Fibroblast of mammary gland (primary cell): ENCODE results near the gene RSRC1.
"Not testable (repeated sequence)": the region's sequence is repeated elsewhere in the genome, so short reads cannot be mapped to it uniquely, and the experiment has no call there.

ENCODE experiments used
- DNase-seq: peaks from one replicate; pipeline ENCODE4 v3.0.0-alpha.2; 2010; ENCODE audit warnings: low read depth
- H3K4me3 ChIP-seq: 2 replicates; pipeline ENCODE4 v1.5.1; 2011; ENCODE audit warnings: low read depth, mild to moderate bottlenecking, low read length, moderate library complexity; ENCODE audit not compliant: control insufficient read depth
- TF ChIP-seq, protein P1 (sequence below): conservative IDR thresholded peaks from 2 replicates; pipeline ENCODE4 v1.5.1; 2011; ENCODE audit warnings: low read depth, low read length, inconsistent platforms; ENCODE audit not compliant: control insufficient read depth, insufficient read depth

Gene RSRC1

DNA sequence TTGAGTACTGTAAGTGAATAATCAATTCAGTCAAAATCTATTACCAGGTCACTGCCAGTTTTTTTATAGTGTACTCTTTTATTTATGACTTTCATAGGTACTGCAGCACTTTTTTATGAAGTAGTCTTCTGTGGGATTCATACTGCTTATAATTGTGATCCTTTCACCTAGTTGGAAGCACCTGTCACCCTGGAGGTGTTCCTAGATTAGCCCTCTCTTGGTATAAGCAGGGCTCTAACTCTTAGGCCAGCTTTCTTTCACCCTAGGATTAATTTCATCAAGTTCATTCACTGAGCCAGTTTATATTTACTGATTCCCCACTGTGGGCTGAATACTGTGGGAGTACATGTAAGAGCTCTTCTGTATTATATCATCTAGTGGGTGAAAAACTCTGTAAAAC lies 395.2 kb downstream of the RSRC1 start:
- H3K4me3 ChIP-seq: no peak overlapping the region
- TF ChIP-seq, protein P1, sequence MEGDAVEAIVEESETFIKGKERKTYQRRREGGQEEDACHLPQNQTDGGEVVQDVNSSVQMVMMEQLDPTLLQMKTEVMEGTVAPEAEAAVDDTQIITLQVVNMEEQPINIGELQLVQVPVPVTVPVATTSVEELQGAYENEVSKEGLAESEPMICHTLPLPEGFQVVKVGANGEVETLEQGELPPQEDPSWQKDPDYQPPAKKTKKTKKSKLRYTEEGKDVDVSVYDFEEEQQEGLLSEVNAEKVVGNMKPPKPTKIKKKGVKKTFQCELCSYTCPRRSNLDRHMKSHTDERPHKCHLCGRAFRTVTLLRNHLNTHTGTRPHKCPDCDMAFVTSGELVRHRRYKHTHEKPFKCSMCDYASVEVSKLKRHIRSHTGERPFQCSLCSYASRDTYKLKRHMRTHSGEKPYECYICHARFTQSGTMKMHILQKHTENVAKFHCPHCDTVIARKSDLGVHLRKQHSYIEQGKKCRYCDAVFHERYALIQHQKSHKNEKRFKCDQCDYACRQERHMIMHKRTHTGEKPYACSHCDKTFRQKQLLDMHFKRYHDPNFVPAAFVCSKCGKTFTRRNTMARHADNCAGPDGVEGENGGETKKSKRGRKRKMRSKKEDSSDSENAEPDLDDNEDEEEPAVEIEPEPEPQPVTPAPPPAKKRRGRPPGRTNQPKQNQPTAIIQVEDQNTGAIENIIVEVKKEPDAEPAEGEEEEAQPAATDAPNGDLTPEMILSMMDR: no peak
- no peak for DNase-seq

DNA sequence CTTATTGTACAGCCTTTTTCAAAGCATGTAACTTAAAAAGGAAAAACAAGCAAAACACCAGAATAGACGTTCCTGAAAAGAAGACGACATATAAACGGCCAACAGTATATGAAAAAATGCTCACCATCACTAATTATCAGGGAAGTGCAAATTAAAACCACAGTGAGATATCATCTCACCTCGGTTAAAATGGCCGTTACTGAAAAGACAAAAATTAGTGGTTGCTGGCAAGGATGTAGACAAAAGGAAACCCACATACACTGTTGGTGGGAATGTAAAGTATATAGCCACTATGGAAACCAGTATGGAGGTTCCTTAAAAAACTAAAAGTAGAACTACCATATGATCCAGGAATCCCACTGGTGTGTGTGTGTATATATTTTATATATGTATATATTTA lies 396.6 kb downstream of the RSRC1 start:
- no peak for DNase-seq
- no peak overlapping the region for H3K4me3 ChIP-seq
- TF ChIP-seq, protein P1: no peak

DNA sequence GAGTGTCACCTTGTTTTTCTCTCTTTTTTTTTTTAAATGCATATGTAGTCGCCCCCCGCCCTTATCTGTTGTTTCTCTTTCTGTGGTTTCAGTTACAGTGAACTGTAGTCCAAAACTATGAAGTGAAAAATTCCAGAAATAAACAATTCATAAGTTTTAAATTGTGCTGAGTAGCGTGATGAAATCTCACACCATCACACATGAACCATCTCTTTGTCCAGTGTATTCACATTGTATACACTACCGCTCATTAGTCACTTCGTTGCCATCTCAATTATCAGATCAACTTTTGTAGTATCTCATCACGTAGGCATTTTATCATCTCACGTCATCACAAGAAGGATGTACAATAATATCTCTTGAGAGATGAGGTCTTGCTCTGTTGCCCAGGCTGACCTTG lies 398.6 kb downstream of the RSRC1 start:
- TF ChIP-seq, protein P1: no peak
- DNase-seq: no peak
- H3K4me3 ChIP-seq: no peak overlapping the region

DNA sequence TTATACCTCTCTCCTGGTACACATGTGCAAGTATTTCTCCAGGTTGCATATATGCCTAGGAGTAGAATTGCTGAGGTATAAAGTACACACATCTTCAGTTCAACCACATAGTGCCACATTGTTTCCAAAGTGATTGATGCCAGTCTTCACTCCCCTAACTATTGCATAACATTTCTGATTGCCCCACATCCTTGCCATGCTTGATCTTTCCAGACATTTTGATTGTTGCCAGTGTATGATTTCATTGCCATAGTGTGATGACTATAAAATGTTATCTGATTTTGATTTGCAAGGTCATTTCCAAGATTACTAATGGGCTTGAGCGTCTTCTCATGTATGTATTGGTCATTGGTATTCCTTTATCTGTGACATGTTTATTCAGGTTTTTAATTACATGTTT lies 400.0 kb downstream of the RSRC1 start:
- no peak overlapping the region for H3K4me3 ChIP-seq
- DNase-seq: no peak
- TF ChIP-seq, protein P1: no peak

DNA sequence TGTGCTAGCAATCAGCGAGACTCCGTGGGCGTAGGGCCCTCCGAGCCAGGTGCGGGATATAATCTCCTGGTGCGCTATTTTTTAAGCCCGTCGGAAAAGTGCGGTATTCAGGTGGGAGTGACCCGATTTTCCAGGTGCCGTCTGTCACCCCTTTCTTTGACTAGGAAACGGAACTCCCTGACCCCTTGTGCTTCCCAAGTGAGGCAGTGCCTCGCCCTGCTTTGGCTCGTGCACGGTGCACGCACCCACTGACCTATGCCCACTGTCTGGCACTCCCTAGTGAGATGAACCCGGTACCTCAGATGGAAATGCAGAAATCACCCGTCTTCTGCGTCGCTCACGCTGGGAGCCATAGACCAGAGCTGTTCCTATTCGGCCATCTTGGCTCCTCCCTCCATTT lies 406.8 kb downstream of the RSRC1 start:
- DNase-seq, H3K4me3 ChIP-seq: not testable (repeated sequence)

DNA sequence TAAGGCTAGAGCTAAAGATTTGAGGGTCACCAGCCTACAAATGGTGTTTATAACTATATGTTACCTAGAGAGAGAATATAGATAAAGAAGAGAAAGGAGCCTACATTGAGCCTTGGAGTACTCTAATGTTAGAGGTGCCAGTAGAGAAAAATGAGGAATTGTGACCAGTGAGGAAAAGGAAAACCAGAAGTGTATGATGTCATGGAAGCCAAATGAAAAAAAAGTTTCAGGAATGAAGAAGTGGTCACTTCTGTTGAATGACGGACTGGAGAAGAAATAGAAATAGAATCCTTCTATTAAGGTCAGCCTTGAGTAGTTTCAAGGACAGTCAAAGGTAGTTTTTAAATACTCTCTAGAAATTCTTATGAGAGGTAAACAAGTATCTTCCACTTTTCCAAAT lies 409.9 kb downstream of the RSRC1 start:
- TF ChIP-seq, protein P1: no peak
- no peak for DNase-seq
- no peak overlapping the region for H3K4me3 ChIP-seq

DNA sequence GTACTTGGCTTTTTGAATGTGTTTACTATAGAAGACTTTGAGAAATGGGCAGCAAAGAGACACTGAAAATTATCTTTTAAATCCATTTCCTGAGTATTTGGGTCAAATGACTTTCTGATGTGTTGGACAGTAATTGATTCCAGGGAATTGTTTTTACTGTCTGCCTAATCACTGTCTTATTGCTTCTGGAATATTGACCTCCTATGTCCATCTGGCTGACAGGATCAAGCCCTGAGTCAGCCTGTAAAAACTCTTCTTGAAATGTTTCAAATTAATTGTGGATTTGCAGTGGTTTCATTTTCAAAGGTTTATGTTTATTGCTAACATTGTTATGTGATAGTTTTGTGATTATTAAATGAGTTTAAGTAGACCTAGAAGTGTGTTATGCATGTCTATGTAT lies 410.5 kb downstream of the RSRC1 start:
- peak; percentile 49 for DNase-seq
- TF ChIP-seq, protein P1: no peak

More for the DNA sequence above, 410.5 kb downstream of the RSRC1 start:
- no peak overlapping the region for H3K4me3 ChIP-seq
